Calu3 (cell line): ENCODE measurements around the gene RUNX2. TPM values are rescaled to one million over a fixed set of nuclear protein-coding genes. Genes with fewer than 3 reads are reported as not detected.

Experiments
- BruUV-seq: library from RNA; stranded (reverse); fragments of 400-500 nt; replicated peaks from 2 replicates; lab custom pipeline; 2021; lab: Mats Ljungman, UMichigan
- CTCF ChIA-PET: fragments of 300-600 bp; sonication (Branson Sonifier 250); formaldehyde crosslinking; loops from one replicate; lab custom pipeline; 2022; ENCODE audit warnings: antibody characterized with exemption; lab: Charles Lee
- DNase-seq: peaks from one replicate; pipeline ENCODE4 v3.0.0; 2022
- H3K27ac Mint-ChIP-seq: one replicate; pipeline ENCODE4 v1.8.0; 2022; ENCODE audit warnings: mixed read lengths; ENCODE audit not compliant: unreplicated experiment
- H3K27me3 Mint-ChIP-seq: one replicate; pipeline ENCODE4 v1.8.0; 2022; ENCODE audit warnings: mixed read lengths; ENCODE audit not compliant: unreplicated experiment
- H3K36me3 Mint-ChIP-seq: one replicate; pipeline ENCODE4 v1.8.0; 2022; ENCODE audit warnings: mild to moderate bottlenecking, moderate library complexity, mixed read lengths; ENCODE audit not compliant: insufficient read depth, unreplicated experiment
- H3K4me1 Mint-ChIP-seq: one replicate; pipeline ENCODE4 v1.8.0; 2022; ENCODE audit warnings: mild to moderate bottlenecking, low read depth, mixed read lengths; ENCODE audit not compliant: unreplicated experiment
- H3K4me3 Mint-ChIP-seq: one replicate; pipeline ENCODE4 v1.8.0; 2022; ENCODE audit warnings: mild to moderate bottlenecking, low read depth, moderate library complexity, mixed read lengths; ENCODE audit not compliant: unreplicated experiment
- H3K9me3 Mint-ChIP-seq: one replicate; pipeline ENCODE4 v1.8.0; 2022; ENCODE audit warnings: low read depth, mixed read lengths; ENCODE audit not compliant: unreplicated experiment
- CTCF ChIP-seq: fragments of 200-600 bp; IDR thresholded peaks from one replicate; pipeline ENCODE4 v1.8.0; 2022; ENCODE audit warnings: antibody characterized with exemption; ENCODE audit not compliant: unreplicated experiment
- intact Hi-C: fragments of 100-400 bp; cut with micrococcal nuclease; formaldehyde crosslinking; loops from one replicate; pipeline ENCODE4 v1.10.0; 2022; ENCODE audit not compliant: unreplicated experiment
- total RNA-seq: library from RNA; stranded (reverse); gene quantifications from 2 replicates; pipeline ENCODE4 v1.2.3, GENCODE V29; 2022

Gene RUNX2
- total RNA-seq, 1 experiment from 2014 or later = 0.54 TPM

- Mint-ChIP-seq H3K4me1 (peaks cover 40% of the 10 kb centered on the region), H3K9me3 (no peaks in the 10 kb centered on the region), H3K27me3 (no peaks in the 10 kb centered on the region), H3K36me3 (no peaks in the 10 kb centered on the region), H3K4me3 (no peak overlapping the region), H3K27ac (no peak overlapping the region)
- CTCF ChIA-PET = interaction anchor here (1.3 to 1.4 kb wide), 2 partner anchors 49 to 152 kb away, joined by 3 to 4 read pairs; no protein-coding TSS in a partner anchor
- no peak for TF ChIP-seq CTCF
- no peak for DNase-seq
- intact Hi-C loops = no loop called here
- no TSS peak for BruUV-seq
Measured at GRCh38 chr6:45562171-45562570, 234.0 kb downstream of the RUNX2 start.

- H3K27me3 Mint-ChIP-seq = no peaks in the 10 kb centered on the region
- H3K4me1 Mint-ChIP-seq = peaks cover 47% of the 10 kb centered on the region
- DNase-seq = no peak
- CTCF ChIA-PET = interaction anchor here (0.6 to 1.4 kb wide), 4 partner anchors 11 to 152 kb away, joined by 3 to 6 read pairs (median 4); no protein-coding TSS in a partner anchor
- no peaks in the 10 kb centered on the region for H3K9me3 Mint-ChIP-seq
- no peak for TF ChIP-seq CTCF
- H3K27ac Mint-ChIP-seq = no peak overlapping the region
- no peak overlapping the region for H3K4me3 Mint-ChIP-seq
- no peaks in the 10 kb centered on the region for H3K36me3 Mint-ChIP-seq
- intact Hi-C loops = no loop called here
- no TSS peak for BruUV-seq
Measured at GRCh38 chr6:45563041-45563440, 234.9 kb downstream of the RUNX2 start.

- intact Hi-C loops = no loop called here
Measured at GRCh38 chr6:45563844-45564243, 235.7 kb downstream of the RUNX2 start.

GRCh38 chr6:45566882-45567281 is 238.8 kb downstream of the RUNX2 start:
- no TSS peak for BruUV-seq
- DNase-seq = peak; percentile 77
- Mint-ChIP-seq H3K4me3 (no peak overlapping the region), H3K4me1 (peaks cover 52% of the 10 kb centered on the region), H3K36me3 (no peaks in the 10 kb centered on the region), H3K27me3 (no peaks in the 10 kb centered on the region), H3K27ac (peak overlapping the region; percentile 78), H3K9me3 (no peaks in the 10 kb centered on the region)
- no peak for TF ChIP-seq CTCF
- intact Hi-C loops = loop anchor here (2.0 kb wide), 1 partner anchor 42 kb away; no protein-coding TSS in a partner anchor
- CTCF ChIA-PET = interaction anchor here (0.6 to 0.9 kb wide), 3 partner anchors 32 to 148 kb away, joined by 3 to 4 read pairs (median 3); no protein-coding TSS in a partner anchor

More at GRCh38 chr6:45563844-45564243, 235.7 kb downstream of the RUNX2 start:
- no peak overlapping the region for H3K4me3 Mint-ChIP-seq
- no peaks in the 10 kb centered on the region for H3K36me3 Mint-ChIP-seq
- peaks cover 52% of the 10 kb centered on the region for H3K4me1 Mint-ChIP-seq
- DNase-seq = no peak
- no peaks in the 10 kb centered on the region for H3K27me3 Mint-ChIP-seq
- CTCF ChIA-PET = interaction anchor here (1.0 to 1.4 kb wide), 2 partner anchors 10 to 47 kb away, joined by 3 to 6 read pairs; no protein-coding TSS in a partner anchor
- H3K9me3 Mint-ChIP-seq = no peaks in the 10 kb centered on the region
- BruUV-seq = no TSS peak
- no peak overlapping the region for H3K27ac Mint-ChIP-seq
- no peak for TF ChIP-seq CTCF
